GM23248 (cell line): ENCODE results near the gene CPNE4. TPM values are rescaled to one million over a fixed set of nuclear protein-coding genes. Genes with fewer than 3 reads are reported as not detected.

Experiments
- DNase-seq: peaks from one replicate; pipeline ENCODE4 v3.0.0-alpha.2; 2015
- H2AFZ ChIP-seq: fragments of 200-600 bp; sonication (generic); 2 replicates; pipeline ENCODE4 v1.6.1; 2016; ENCODE audit warnings: antibody characterized with exemption
- H3F3A ChIP-seq: fragments of 200-600 bp; sonication (generic); 2 replicates; pipeline ENCODE4 v1.6.1; 2016; ENCODE audit warnings: mild to moderate bottlenecking, antibody characterized with exemption, mixed run types; ENCODE audit not compliant: insufficient read depth
- H3K27ac ChIP-seq: fragments of 200-600 bp; sonication (generic); 2 replicates; pipeline ENCODE4 v1.5.1; 2016; ENCODE audit warnings: mild to moderate bottlenecking
- H3K27me3 ChIP-seq: fragments of 200-600 bp; sonication (generic); replicated peaks from 2 replicates; pipeline ENCODE4 v1.6.1; 2016; ENCODE audit warnings: mild to moderate bottlenecking; ENCODE audit not compliant: insufficient read depth
- H3K36me3 ChIP-seq: fragments of 200-600 bp; sonication (generic); 2 replicates; pipeline ENCODE4 v1.6.1; 2016; ENCODE audit warnings: low read depth, mild to moderate bottlenecking
- H3K4me1 ChIP-seq: fragments of 200-600 bp; sonication (generic); 2 replicates; pipeline ENCODE4 v1.6.1; 2016; ENCODE audit warnings: mild to moderate bottlenecking; ENCODE audit not compliant: insufficient read depth
- H3K4me2 ChIP-seq: fragments of 200-600 bp; sonication (generic); one replicate; pipeline ENCODE4 v1.6.1; 2016; ENCODE audit warnings: mild to moderate bottlenecking; ENCODE audit not compliant: unreplicated experiment
- H3K4me3 ChIP-seq: fragments of 200-600 bp; sonication (generic); 2 replicates; pipeline ENCODE4 v1.5.1; 2016; ENCODE audit warnings: mild to moderate bottlenecking
- H3K79me2 ChIP-seq: fragments of 200-600 bp; sonication (generic); 2 replicates; pipeline ENCODE4 v1.6.1; 2016; ENCODE audit warnings: mild to moderate bottlenecking; ENCODE audit not compliant: insufficient read depth
- H3K9ac ChIP-seq: fragments of 200-600 bp; sonication (generic); 2 replicates; pipeline ENCODE4 v1.6.1; 2016; ENCODE audit warnings: mild to moderate bottlenecking
- H3K9me2 ChIP-seq: fragments of 200-600 bp; sonication (generic); 2 replicates; pipeline ENCODE4 v1.6.1; 2016; ENCODE audit warnings: mixed run types, mild to moderate bottlenecking, moderate library complexity; ENCODE audit not compliant: insufficient read depth
- H3K9me3 ChIP-seq: fragments of 200-600 bp; sonication (generic); one replicate; pipeline ENCODE4 v1.6.1; 2017; ENCODE audit warnings: low read depth
- H4K20me1 ChIP-seq: fragments of 200-600 bp; sonication (generic); 2 replicates; pipeline ENCODE4 v1.6.0; 2016; ENCODE audit not compliant: insufficient read depth
- EZH2 ChIP-seq: fragments of 200-600 bp; sonication (generic); IDR thresholded peaks from 2 replicates; pipeline ENCODE4 v1.6.1; 2018; ENCODE audit warnings: antibody characterized with exemption, mild to moderate bottlenecking; ENCODE audit not compliant: insufficient read depth, poor library complexity, severe bottlenecking
- EZH2phosphoT487 ChIP-seq: fragments of 200-600 bp; sonication (generic); IDR thresholded peaks from 2 replicates; pipeline ENCODE4 v1.6.1; 2018; ENCODE audit warnings: antibody characterized with exemption, moderate library complexity, mild to moderate bottlenecking, low read depth; ENCODE audit not compliant: insufficient read depth
- WGBS, 2 experiments: methylation state at CpG; one replicate each; pipeline ENCODE4 v1.1.6; 2015 to 2017; ENCODE audit warnings: low lambda C conversion rate in 2 of 2, low coverage in 1 of 2; ENCODE audit errors: missing lambda C conversion rate in 2 of 2; 5-methylcytosine and 5-hydroxymethylcytosine counted together
- in situ Hi-C: fragments of 300-500 bp; cut with MboI; formaldehyde crosslinking; loops from 2 replicates; pipeline ENCODE4 v1.15.0; 2020
- polyA plus RNA-seq: library from polyadenylated mRNA; unstranded; fragments of >200 nt; fragmentation: Nextera tagmentation; extraction: Ambion mirVana; gene quantifications from 2 replicates; pipeline ENCODE4 v1.2.1, GENCODE V29; 2016
- total RNA-seq: library from RNA; depleted of rRNA; stranded (reverse); fragments of >200 nt; shearing (Covaris generic); gene quantifications from 2 replicates; pipeline ENCODE4 v1.2.3, GENCODE V29; 2014

CPNE4 gene
- total and polyA plus RNA-seq, 2 experiments from 2014 or later: 0.11 to 0.44 TPM

DNA sequence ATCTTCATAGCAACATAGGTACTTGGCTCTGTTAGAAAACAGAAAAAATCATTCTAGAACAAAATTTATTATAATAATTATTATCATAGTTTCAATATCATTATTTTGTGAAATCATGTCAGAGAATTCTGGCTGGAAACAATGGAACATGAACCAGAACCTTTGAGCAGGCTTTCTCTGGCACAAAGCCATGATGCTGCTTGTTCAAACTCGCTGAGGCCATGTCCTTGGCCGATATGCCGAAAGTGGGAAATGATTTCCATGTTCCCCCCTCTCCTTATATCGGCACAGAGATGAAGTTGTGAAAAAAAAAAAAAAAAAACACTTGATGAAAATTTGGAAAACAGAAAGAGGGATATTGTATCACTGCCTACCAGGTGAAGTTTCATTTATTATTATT, 483.1 kb downstream of the CPNE4 start:
- H3K4me1 ChIP-seq: no peaks in the 10 kb centered on the region
- no peaks in the 10 kb centered on the region for H4K20me1 ChIP-seq
- H3K9me3 ChIP-seq: no peaks in the 10 kb centered on the region
- in situ Hi-C loops: no loop called here
- TF ChIP-seq EZH2 (no peak), EZH2phosphoT487 (no peak)
- no peaks in the 10 kb centered on the region for H3F3A ChIP-seq
- no peak overlapping the region for H3K4me3 ChIP-seq
- no peaks in the 10 kb centered on the region for H3K79me2 ChIP-seq
- H3K9ac ChIP-seq: no peak overlapping the region
- H2AFZ ChIP-seq: no peak overlapping the region
- H3K9me2 ChIP-seq: no peaks in the 10 kb centered on the region; the same call in 1 of the 2 replicates
- H3K4me2 ChIP-seq: no peak overlapping the region
- no peak overlapping the region for H3K27ac ChIP-seq
- no peaks in the 10 kb centered on the region for H3K27me3 ChIP-seq
- DNase-seq: no peak
- WGBS, 2 experiments: 69 to 71% methylated on average over 4 of the region's 4 CpGs
- no peaks in the 10 kb centered on the region for H3K36me3 ChIP-seq

GRCh38 chr3:131550562-131551465, 484.0 kb downstream of the CPNE4 start:
- whole genome bisulfite sequencing, 2 experiments: 38 to 43% methylated on average over 4 of the region's 4 CpGs
- Histone ChIP-seq H3K79me2 (no peaks in the 10 kb centered on the region), H2AFZ (no peak overlapping the region), H3K27me3 (no peaks in the 10 kb centered on the region), H3F3A (no peaks in the 10 kb centered on the region), H3K9me3 (no peaks in the 10 kb centered on the region), H3K4me3 (no peak overlapping the region), H4K20me1 (no peaks in the 10 kb centered on the region), H3K27ac (no peak overlapping the region), H3K9me2 (no peaks in the 10 kb centered on the region; the same call in 1 of the 2 replicates), H3K9ac (no peak overlapping the region), H3K4me1 (no peaks in the 10 kb centered on the region), H3K4me2 (no peak overlapping the region), H3K36me3 (no peaks in the 10 kb centered on the region)
- in situ Hi-C loops: no loop called here
- TF ChIP-seq EZH2phosphoT487: no peak
- no peak for TF ChIP-seq EZH2
- no peak for DNase-seq

DNA sequence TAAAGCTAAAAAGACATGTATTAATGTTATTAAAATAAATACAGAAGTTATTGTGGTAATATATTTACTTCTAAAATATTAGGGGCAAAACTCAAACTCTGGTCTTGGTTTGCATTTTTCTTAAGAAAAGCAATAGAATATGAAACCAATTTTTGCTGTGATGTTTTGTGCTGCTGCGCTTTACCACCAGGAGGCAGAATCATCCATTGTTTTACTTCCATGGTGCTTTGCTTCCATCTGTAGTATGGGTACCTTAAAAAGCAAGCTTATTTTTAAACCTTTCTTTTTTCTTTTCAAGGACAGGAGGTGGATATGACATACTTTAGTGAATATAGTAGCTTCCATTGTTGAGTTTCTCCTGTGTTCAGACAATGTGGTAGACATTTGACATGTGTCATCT, 485.5 kb downstream of the CPNE4 start:
- peaks cover 4% of the 10 kb centered on the region for H3K4me1 ChIP-seq
- TF ChIP-seq EZH2phosphoT487: no peak
- TF ChIP-seq EZH2: no peak
- no peaks in the 10 kb centered on the region for H3K79me2 ChIP-seq
- in situ Hi-C loops: loop anchor here (25.0 kb wide), 1 partner anchor 463 kb away; no protein-coding TSS in a partner anchor
- no peak overlapping the region for H3K4me3 ChIP-seq
- H3K27ac ChIP-seq: no peak overlapping the region
- H2AFZ ChIP-seq: no peak overlapping the region
- H3F3A ChIP-seq: peaks cover 7% of the 10 kb centered on the region; the same call in 1 of the 2 replicates
- no peaks in the 10 kb centered on the region for H3K27me3 ChIP-seq
- no peaks in the 10 kb centered on the region for H3K36me3 ChIP-seq
- H3K4me2 ChIP-seq: no peak overlapping the region
- no peaks in the 10 kb centered on the region for H3K9me3 ChIP-seq
- no peaks in the 10 kb centered on the region for H4K20me1 ChIP-seq
- no peaks in the 10 kb centered on the region; the same call in 1 of the 2 replicates for H3K9me2 ChIP-seq
- DNase-seq: peak; percentile 27
- 91 to 97% methylated on average over 1 of the region's 1 CpG for WGBS, 2 experiments
- no peak overlapping the region for H3K9ac ChIP-seq

DNA sequence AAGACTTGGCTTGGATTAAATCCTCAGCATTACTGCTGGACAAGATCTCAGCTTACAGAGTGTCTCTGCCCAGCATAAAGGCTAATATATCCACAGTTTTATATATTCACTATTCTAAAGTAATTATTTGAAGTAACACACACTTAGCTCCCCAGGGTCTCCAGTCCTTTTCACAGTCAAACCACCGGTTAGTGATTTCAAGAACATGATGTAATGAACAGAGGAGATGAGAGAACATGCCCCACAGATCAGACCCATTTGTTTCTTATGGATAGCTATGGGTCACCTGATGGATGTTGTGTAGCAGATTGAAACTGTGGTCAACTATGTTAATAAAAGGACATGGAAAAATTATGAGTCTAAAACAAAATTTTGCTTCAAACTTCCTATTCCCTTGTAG, 487.2 kb downstream of the CPNE4 start:
- DNase-seq: no peak
- Histone ChIP-seq H3K4me2 (no peak overlapping the region), H2AFZ (no peak overlapping the region), H3K9ac (no peak overlapping the region), H3K4me1 (peaks cover 12% of the 10 kb centered on the region), H4K20me1 (no peaks in the 10 kb centered on the region), H3K9me3 (no peaks in the 10 kb centered on the region), H3K79me2 (no peaks in the 10 kb centered on the region), H3F3A (peaks cover 13% of the 10 kb centered on the region; the same call in 1 of the 2 replicates), H3K4me3 (no peak overlapping the region), H3K27me3 (no peaks in the 10 kb centered on the region), H3K9me2 (no peaks in the 10 kb centered on the region; the same call in 1 of the 2 replicates), H3K36me3 (no peaks in the 10 kb centered on the region), H3K27ac (no peak overlapping the region)
- WGBS, 2 experiments: 53 to 55% methylated on average over 1 of the region's 1 CpG
- in situ Hi-C loops: loop anchor here (25.0 kb wide), 1 partner anchor 465 kb away; no protein-coding TSS in a partner anchor
- TF ChIP-seq EZH2phosphoT487 (no peak), EZH2 (no peak)
